D721Med (cell line): ENCODE results near the gene REXO1.
A peak's percentile ranks its signal among the peaks of the same experiment; 100 is the strongest.

ENCODE experiments used
- DNase-seq: peaks from one replicate; pipeline ENCODE4 v3.0.0; 2011; ENCODE audit warnings: low spot score; ENCODE audit not compliant: insufficient read length
- FAIRE-seq: peaks from 2 replicates; lab custom pipeline; 2011; peaks lifted over from hg19 to GRCh38; lab: Jason Lieb, UNC
- TF ChIP-seq, protein P1 (sequence below): IDR thresholded peaks from 2 replicates; pipeline ENCODE4 v1.5.1; 2012; ENCODE audit warnings: mild to moderate bottlenecking, control low read depth; ENCODE audit not compliant: insufficient read depth; ENCODE audit errors: missing control alignments

REXO1 gene

GRCh38 chr19:1811942-1812425, 36.3 kb downstream of the REXO1 start, which contains the start of gene ATP8B3:
TSS of gene ATP8B3 (minus strand) at chr19:1812276. CDS start at chr19:1811736, 540 bp downstream.
- FAIRE-seq: no peak
- TF ChIP-seq, protein P1, sequence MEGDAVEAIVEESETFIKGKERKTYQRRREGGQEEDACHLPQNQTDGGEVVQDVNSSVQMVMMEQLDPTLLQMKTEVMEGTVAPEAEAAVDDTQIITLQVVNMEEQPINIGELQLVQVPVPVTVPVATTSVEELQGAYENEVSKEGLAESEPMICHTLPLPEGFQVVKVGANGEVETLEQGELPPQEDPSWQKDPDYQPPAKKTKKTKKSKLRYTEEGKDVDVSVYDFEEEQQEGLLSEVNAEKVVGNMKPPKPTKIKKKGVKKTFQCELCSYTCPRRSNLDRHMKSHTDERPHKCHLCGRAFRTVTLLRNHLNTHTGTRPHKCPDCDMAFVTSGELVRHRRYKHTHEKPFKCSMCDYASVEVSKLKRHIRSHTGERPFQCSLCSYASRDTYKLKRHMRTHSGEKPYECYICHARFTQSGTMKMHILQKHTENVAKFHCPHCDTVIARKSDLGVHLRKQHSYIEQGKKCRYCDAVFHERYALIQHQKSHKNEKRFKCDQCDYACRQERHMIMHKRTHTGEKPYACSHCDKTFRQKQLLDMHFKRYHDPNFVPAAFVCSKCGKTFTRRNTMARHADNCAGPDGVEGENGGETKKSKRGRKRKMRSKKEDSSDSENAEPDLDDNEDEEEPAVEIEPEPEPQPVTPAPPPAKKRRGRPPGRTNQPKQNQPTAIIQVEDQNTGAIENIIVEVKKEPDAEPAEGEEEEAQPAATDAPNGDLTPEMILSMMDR: no peak
- DNase-seq: peak; percentile 97

GRCh38 chr19:1811472-1811894, 36.8 kb downstream of the REXO1 start:
- FAIRE-seq (no peak), DNase-seq (no peak)
- TF ChIP-seq, protein P1: no peak

- FAIRE-seq: no peak
Measured at GRCh38 chr19:1810439-1811160, 37.7 kb downstream of the REXO1 start.

GRCh38 chr19:1809678-1810077, 38.6 kb downstream of the REXO1 start:
- FAIRE-seq: no peak
- TF ChIP-seq, protein P1: no peak

More at GRCh38 chr19:1810439-1811160, 37.7 kb downstream of the REXO1 start:
- TF ChIP-seq, protein P1: no peak
- DNase-seq: no peak

GRCh38 chr19:1808395-1808731, 39.9 kb downstream of the REXO1 start:
- TF ChIP-seq, protein P1: no peak
- FAIRE-seq (no peak), DNase-seq (no peak)

More at GRCh38 chr19:1809678-1810077, 38.6 kb downstream of the REXO1 start:
- DNase-seq: no peak

DNA sequence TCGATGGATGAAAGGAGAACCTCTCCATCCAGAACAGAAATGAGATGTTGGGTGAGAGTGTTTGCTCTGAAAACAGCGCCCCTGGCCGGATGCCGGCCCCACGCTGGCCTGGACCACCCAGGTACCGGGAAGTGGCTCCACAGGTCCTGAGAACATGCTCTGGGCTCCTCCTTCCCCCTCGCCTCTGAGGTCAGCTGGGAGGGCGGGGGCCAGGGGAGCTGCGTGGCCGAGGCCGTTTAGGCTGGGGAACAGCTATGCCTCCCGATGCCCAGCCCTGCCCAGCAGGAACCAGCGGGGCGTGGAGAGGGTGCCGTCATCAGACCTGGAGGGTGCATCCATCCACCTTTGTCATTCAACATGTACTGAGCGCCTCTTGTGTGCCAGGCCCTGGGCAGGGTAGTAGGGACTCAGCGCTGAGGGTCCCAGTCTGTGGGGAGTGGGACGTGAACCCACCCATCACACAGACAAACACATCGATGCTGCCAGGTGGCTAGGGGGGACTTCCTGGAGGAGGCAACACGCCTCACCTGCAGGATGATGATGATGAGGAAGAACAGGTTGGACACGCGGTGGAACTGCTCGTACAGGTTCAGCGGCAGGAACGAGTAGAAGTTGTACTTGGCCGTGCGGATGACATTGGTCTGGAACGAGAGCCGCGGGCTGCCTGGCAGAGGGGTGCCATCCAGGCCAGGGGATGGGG, 40.4 kb downstream of the REXO1 start:
- FAIRE-seq (no peak), DNase-seq (no peak)
- TF ChIP-seq, protein P1: no peak
